Activated B cell treated with CpG ODN at 0.5 μM for 24 hours (primary cell): Measurements from ENCODE around the gene KLF11. TPM values are rescaled to one million over a fixed set of nuclear protein-coding genes. Genes with fewer than 3 reads are reported as not detected.
A peak's percentile ranks its signal among the peaks of the same experiment; 100 is the strongest.

ENCODE experiments used
- ATAC-seq: fragments of 200-7000 bp; cut with Tn5 transposase; one replicate; pipeline ENCODE4 v1.10.0; 2021; ENCODE audit warnings: low read depth, mild to moderate bottlenecking, moderate library complexity
- CTCF ChIA-PET: fragments of 350-600 bp; sonication (Branson Sonifier 250); formaldehyde crosslinking; loops from one replicate; lab custom pipeline; 2021; ENCODE audit warnings: antibody characterized with exemption; lab: Charles Lee
- POLR2A ChIA-PET: fragments of 350-600 bp; sonication (Branson Sonifier 250); formaldehyde crosslinking; loops from one replicate; lab custom pipeline; 2021; ENCODE audit warnings: antibody characterized with exemption; lab: Charles Lee
- DNase-seq: peaks from one replicate; pipeline ENCODE4 v3.0.0; 2022
- H3K27ac Mint-ChIP-seq: one replicate; pipeline ENCODE4 v1.8.0; 2020; ENCODE audit warnings: mixed read lengths
- H3K27me3 Mint-ChIP-seq: one replicate; pipeline ENCODE4 v1.8.0; 2021; ENCODE audit warnings: mixed read lengths
- H3K36me3 Mint-ChIP-seq: one replicate; pipeline ENCODE4 v1.8.0; 2021; ENCODE audit warnings: low read depth, mixed read lengths
- H3K4me1 Mint-ChIP-seq: one replicate; pipeline ENCODE4 v1.8.0; 2021; ENCODE audit warnings: mixed read lengths
- H3K4me3 Mint-ChIP-seq: one replicate; pipeline ENCODE4 v1.8.0; 2020; ENCODE audit warnings: mild to moderate bottlenecking, mixed read lengths
- H3K9me3 Mint-ChIP-seq: one replicate; pipeline ENCODE4 v1.8.0; 2020; ENCODE audit warnings: mixed read lengths
- CTCF ChIP-seq: fragments of 200-600 bp; IDR thresholded peaks from one replicate; pipeline ENCODE4 v1.8.0; 2022; ENCODE audit warnings: antibody characterized with exemption, mild to moderate bottlenecking
- intact Hi-C: fragments of 100-400 bp; cut with micrococcal nuclease; formaldehyde crosslinking; loops from one replicate; pipeline ENCODE4 v1.15.1; 2024
- total RNA-seq: library from RNA; stranded (reverse); gene quantifications from 2 replicates; pipeline ENCODE4 v1.2.3, GENCODE V29; 2022

The KLF11 gene
- total RNA-seq, 1 donor from 2014 or later, result 10.2 TPM

GRCh38 chr2:10041711-10042110 is 1.6 kb upstream of the KLF11 start:
- TF ChIP-seq CTCF, result no peak
- ChIA-PET POLR2A (interaction anchor here (1.1 to 4.8 kb wide), 4 partner anchors 12 to 406 kb away, joined by 3 to 52 read pairs (median 6); partner anchors contain the start of gene ODC1), CTCF (interaction anchor here (0.6 kb wide), 1 partner anchor 648 kb away, joined by 3 read pairs; the partner anchor contains the start of gene NOL10)
- Mint-ChIP-seq H3K27ac (no peak overlapping the region), H3K4me1 (peaks cover 23% of the 10 kb centered on the region), H3K4me3 (peak overlapping the region; percentile 87), H3K36me3 (peaks cover 2% of the 10 kb centered on the region), H3K27me3 (no peaks in the 10 kb centered on the region), H3K9me3 (no peaks in the 10 kb centered on the region)
- intact Hi-C loops, result loop anchor here (2.0 to 5.0 kb wide), 4 partner anchors 261 to 1204 kb away; partner anchors contain the start of genes HPCAL1, KIDINS220, PDIA6 and YWHAQ
- ATAC-seq (no peak), DNase-seq (no peak)

DNA sequence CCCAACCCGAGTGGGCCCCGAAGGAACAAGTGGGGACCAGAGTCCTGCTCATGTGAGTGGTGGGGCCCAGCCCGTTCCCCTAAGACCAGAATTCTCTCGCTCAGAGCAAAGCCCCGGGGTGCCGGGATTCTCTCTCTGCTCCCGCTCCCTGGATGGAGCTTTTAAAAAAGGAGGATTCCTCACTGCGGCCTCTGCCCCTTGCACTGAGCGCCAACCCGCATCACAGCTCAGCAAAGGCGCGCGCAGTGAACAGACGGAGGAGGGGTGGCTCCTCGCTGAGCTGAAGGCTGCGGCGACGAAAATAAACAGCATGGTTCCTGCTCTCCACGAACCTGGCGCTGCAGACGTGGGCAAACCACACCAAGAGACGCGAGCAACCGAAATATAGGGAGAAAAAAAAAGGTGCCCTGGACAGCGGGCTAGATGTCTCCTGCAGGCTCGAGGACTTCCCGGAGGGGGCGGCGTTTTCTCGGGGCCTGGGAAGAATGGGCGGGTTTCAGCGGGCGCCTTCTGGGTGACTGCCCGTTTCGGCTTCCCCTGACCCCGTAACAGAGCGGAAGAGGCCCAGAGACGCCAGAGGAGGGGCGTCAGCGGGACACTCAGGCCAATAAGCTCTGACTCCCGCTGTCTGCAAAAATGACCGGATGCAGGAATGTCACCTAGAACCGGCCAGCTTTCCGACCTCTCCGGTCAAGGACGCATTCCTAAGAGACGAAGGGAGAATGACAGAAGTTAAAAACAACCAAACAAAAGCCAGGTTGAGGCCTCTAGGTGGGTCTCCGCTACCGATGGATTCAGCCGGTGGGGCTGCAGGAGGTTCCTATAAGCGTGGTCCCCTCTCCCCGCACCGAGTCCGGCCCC is 819 bp upstream of the KLF11 start:
- Mint-ChIP-seq H3K27ac (peak overlapping the region; percentile 86), H3K4me3 (peak overlapping the region; percentile 87), H3K36me3 (peaks cover 10% of the 10 kb centered on the region), H3K4me1 (peaks cover 23% of the 10 kb centered on the region), H3K27me3 (no peaks in the 10 kb centered on the region), H3K9me3 (no peaks in the 10 kb centered on the region)
- TF ChIP-seq CTCF, result no peak
- intact Hi-C loops, result loop anchor here (1.0 to 5.0 kb wide), 7 partner anchors 91 to 1205 kb away; partner anchors contain the start of genes ADAM17, GRHL1, HPCAL1 and KIDINS220
- POLR2A ChIA-PET, result interaction anchor here (0.6 to 4.8 kb wide), 8 partner anchors 13 to 1112 kb away, joined by 3 to 52 read pairs (median 6); partner anchors contain the start of genes ODC1 and TAF1B
- CTCF ChIA-PET, result interaction anchor here (0.6 kb wide), 1 partner anchor 647 kb away, joined by 3 read pairs; the partner anchor contains the start of gene NOL10
- peak; percentile 1 for ATAC-seq
- peak; percentile 37 for DNase-seq

DNA sequence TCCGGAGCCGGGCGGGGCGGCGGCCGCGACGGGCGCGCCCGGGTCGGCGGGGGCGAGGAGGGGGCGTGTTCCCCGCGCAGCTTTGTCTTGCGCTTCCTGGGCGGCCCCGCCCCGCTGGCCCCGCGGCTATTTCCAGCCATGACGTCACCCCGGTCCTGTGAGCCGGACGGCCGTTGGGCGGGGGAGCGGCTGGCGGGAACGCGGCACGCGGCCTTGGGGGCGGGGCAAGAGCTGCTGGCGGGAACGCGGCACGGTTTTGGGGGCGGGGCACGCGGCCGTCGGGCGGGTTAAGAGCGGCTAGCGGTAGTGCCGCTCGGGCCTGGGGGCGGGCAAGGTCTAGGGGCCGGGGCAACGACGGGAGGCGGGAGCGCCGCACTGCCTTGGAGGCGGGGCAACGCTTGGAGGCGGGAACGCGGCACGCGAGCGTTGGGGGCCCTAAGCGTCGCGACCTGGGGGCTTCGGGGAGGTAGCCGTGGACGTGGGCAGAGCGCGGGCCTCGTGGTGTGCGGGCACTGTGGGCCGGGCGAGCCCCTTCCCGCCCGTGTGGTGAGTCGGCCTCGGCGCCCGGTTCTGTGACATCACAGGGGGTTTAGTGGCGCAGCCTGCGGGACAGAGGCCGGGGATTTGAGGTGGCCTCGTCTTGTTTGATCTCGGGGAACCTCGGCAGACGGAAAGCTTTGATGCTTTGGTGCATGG is 704 bp downstream of the KLF11 start:
- peak; percentile 68 for ATAC-seq
- H3K4me1 Mint-ChIP-seq, result peaks cover 26% of the 10 kb centered on the region
- intact Hi-C loops, result loop anchor here (1.0 to 5.0 kb wide), 11 partner anchors 15 to 1207 kb away; partner anchors contain the start of genes ADAM17, GRHL1, HPCAL1 and KIDINS220
- H3K27ac Mint-ChIP-seq, result peak overlapping the region; percentile 72
- H3K36me3 Mint-ChIP-seq, result peaks cover 22% of the 10 kb centered on the region
- ChIA-PET CTCF (interaction anchor here (0.9 to 11.1 kb wide), 2 partner anchors 53 to 61 kb away, joined by 3 to 208 read pairs; no protein-coding TSS in a partner anchor), POLR2A (interaction anchor here (0.5 to 4.8 kb wide), 8 partner anchors 14 to 404 kb away, joined by 3 to 52 read pairs (median 6); partner anchors contain the start of genes ODC1 and TAF1B)
- H3K9me3 Mint-ChIP-seq, result no peaks in the 10 kb centered on the region
- peak overlapping the region; percentile 76 for H3K4me3 Mint-ChIP-seq
- no peak for TF ChIP-seq CTCF
- no peaks in the 10 kb centered on the region for H3K27me3 Mint-ChIP-seq
- DNase-seq, result peak; percentile 88

DNA sequence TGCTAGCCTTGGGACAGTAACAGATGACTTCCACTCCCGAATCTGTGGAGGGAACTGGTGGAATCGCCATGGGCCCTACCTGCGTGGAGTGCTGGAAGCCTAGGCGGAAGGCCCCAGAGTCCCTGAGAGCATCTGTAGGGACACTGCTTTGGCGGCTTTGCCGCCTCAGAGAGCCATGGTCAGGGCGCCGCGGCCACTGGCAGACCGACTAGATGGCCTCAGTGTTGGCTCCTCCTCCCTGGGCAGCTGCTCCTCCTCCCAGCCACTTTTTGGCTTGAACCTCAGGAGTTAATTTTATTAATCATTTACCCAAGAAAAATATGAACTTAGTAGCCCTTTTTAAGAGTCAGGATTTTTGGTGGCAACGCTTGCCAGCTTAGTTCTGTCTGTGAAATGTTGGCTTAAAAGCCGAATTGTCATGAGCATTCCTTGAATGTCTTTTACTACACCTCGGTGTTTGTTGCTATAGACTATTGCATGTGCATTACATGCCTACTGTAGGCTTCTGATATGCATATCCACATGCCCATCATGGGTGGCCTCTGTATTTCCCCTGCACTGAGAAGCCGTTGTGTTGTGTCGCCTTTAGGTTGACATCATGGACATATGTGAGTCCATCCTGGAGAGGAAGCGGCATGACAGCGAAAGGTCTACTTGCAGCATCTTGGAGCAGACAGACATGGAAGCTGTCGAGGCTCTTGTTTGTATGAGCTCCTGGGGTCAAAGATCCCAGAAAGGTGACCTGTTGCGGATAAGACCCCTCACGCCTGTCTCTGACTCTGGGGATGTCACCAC is 2.4 kb downstream of the KLF11 start:
- POLR2A ChIA-PET, result interaction anchor here (1.0 to 4.8 kb wide), 3 partner anchors 16 to 62 kb away, joined by 6 to 52 read pairs (median 10); no protein-coding TSS in a partner anchor
- peaks cover 36% of the 10 kb centered on the region for H3K36me3 Mint-ChIP-seq
- peak overlapping the region; percentile 15 for H3K4me3 Mint-ChIP-seq
- ATAC-seq (no peak), DNase-seq (no peak)
- TF ChIP-seq CTCF, result no peak
- CTCF ChIA-PET, result interaction anchor here (0.8 to 11.1 kb wide), 6 partner anchors 9 to 232 kb away, joined by 3 to 208 read pairs (median 11); no protein-coding TSS in a partner anchor
- H3K27ac Mint-ChIP-seq, result peak overlapping the region; percentile 59
- H3K4me1 Mint-ChIP-seq, result peaks cover 26% of the 10 kb centered on the region
- intact Hi-C loops, result loop anchor here (2.0 kb wide), 1 partner anchor 75 kb away; no protein-coding TSS in a partner anchor
- H3K9me3 Mint-ChIP-seq, result no peaks in the 10 kb centered on the region
- H3K27me3 Mint-ChIP-seq, result no peaks in the 10 kb centered on the region
